Heart left ventricle (tissue), 16 donors: ENCODE measurements around the gene WBP1L. TPM values are rescaled to one million over a fixed set of nuclear protein-coding genes. Genes with fewer than 3 reads are reported as not detected.

Source experiments
- ATAC-seq, 4 donors: fragments of 200-7000 bp; cut with Tn5 transposase; one replicate each; pipeline ENCODE4 v1.9.1; 2020 to 2022; ENCODE audit warnings: moderate library complexity in 4 of 4, mild to moderate bottlenecking in 3 of 4, moderate number of reproducible peaks in 1 of 4
- DNase-seq, 5 donors: peaks; one replicate each; pipeline ENCODE4 v3.0.0-alpha.2; 2020
- H3K27ac ChIP-seq, 12 donors: fragments of 200-600 bp; sonication (generic) in 4 of 12; one replicate each; pipeline versions ENCODE4 v1.5.0 to v1.8.0; 2016 to 2022; ENCODE audit warnings: mild to moderate bottlenecking in 2 of 12
- H3K27me3 ChIP-seq, 9 donors: fragments of 200-600 bp; sonication (generic) in 2 of 9; one replicate each; pipeline versions ENCODE4 v1.5.1 to v1.8.0; 2016 to 2022; ENCODE audit warnings: mild to moderate bottlenecking in 3 of 9
- H3K36me3 ChIP-seq, 9 donors: fragments of 200-600 bp; sonication (generic) in 2 of 9; one replicate each; pipeline versions ENCODE4 v1.5.0 to v1.8.0; 2018 to 2022; ENCODE audit warnings: mild to moderate bottlenecking in 2 of 9
- H3K4me1 ChIP-seq, 12 donors: fragments of 200-600 bp; sonication (generic) in 4 of 12; one replicate each; pipeline versions ENCODE4 v1.5.0 to v1.8.0; 2016 to 2022; ENCODE audit warnings: mild to moderate bottlenecking in 3 of 12
- H3K4me3 ChIP-seq, 12 donors: fragments of 200-600 bp; sonication (generic) in 4 of 12; one replicate each; pipeline versions ENCODE4 v1.5.0 to v1.8.0; 2017 to 2022; ENCODE audit warnings: mild to moderate bottlenecking in 9 of 12, moderate library complexity in 4 of 12
- H3K9me3 ChIP-seq, 12 donors: fragments of 200-600 bp; sonication (generic) in 4 of 12; one replicate each; pipeline versions ENCODE4 v1.5.0 to v1.8.0; 2016 to 2022; ENCODE audit warnings: mild to moderate bottlenecking in 1 of 12
- POLR2A ChIP-seq, 2 donors: fragments of 450-650 bp; IDR thresholded peaks; one replicate each; pipeline ENCODE4 v1.6.1; 2017; ENCODE audit warnings: antibody characterized with exemption in 2 of 2, mild to moderate bottlenecking in 2 of 2, moderate library complexity in 2 of 2
- WGBS, 4 donors: extraction: QIAGEN DNeasy Blood & Tissue Kit in 2 of 4; methylation state at CpG; one replicate each; pipeline versions ENCODE4 v1.1.5 to v1.1.7; 2013 to 2018; 5-methylcytosine and 5-hydroxymethylcytosine counted together
- intact Hi-C, 10 donors: fragments of 100-400 bp; cut with DNase I; formaldehyde crosslinking; loops; one replicate each; pipeline versions ENCODE4 v1.11.1 to v1.14.2; 2022
- polyA plus RNA-seq, 2 donors: library from polyadenylated mRNA; stranded (reverse); fragments of 200-250 nt; gene quantifications; one replicate each; pipeline ENCODE4 v1.2.3, GENCODE V29; 2013
- total RNA-seq, 9 donors: library from RNA; depleted of rRNA in 2 of 9; stranded (reverse); fragments of >200 nt in 2 of 9; fragmentation: NEBNext Ultra II Directional in 3 of 9; extraction: Animal tissue kit (Norgen Biotek cat#: 25700) in 3 of 9; gene quantifications; one replicate each; pipeline versions ENCODE4 v1.1.0 to v1.2.4, GENCODE V29; 2016 to 2023
- TF ChIP-seq, protein P1 (sequence below), 12 donors: fragments of 200-600 bp; sonication (generic) in 4 of 12; IDR thresholded peaks; one replicate each; pipeline versions ENCODE4 v1.5.0 to v1.8.0; 2018 to 2022; ENCODE audit warnings: antibody characterized with exemption in 12 of 12, mild to moderate bottlenecking in 5 of 12
- donor health status: ischemic (EF 13 %, LVEDD 7.1; RV severe dilation, severe dysfunction).
- donor health status: healthy with polysubstance abuse.
- donor health status: DM: no; HTN: yes; CAD: no.
- donor health status: DM: no; HTN: no; CAD: no.
- donor health status: ischemic (EF 25% LVEDD 6.9; RV normal size, moderate dysfunction).
- donor health status: ischemic (EF 25% LVEDD 5.7; RV mildly dilated, moderate dysfunction).
- donor health status: healthy.
- donor health status: DM: yes; HTN: yes; CAD: no.
- donor health status: ischemic (EF 35%, LVEDD 5.7; RV mildly dilated, moderate dysfunction).
- donor health status: nonischemic (EF 11% LVEDD 7.7; RV severe dilation, severe dysfunction).
- donor health status: DM: yes; HTN: yes; CAD: no.
- donor health status: PGD.
- donor health status: ischemic (EF 29% LVEDD 5.4; RV normal size, mild dysfunction).
- donor health status: nonischemic (EF 23%, LVEDD 6.1; RV moderate dilation, normal function).

Gene WBP1L
- total and polyA plus RNA-seq, 11 donors = 10.7 to 75.1 (median 27.6) TPM

DNA sequence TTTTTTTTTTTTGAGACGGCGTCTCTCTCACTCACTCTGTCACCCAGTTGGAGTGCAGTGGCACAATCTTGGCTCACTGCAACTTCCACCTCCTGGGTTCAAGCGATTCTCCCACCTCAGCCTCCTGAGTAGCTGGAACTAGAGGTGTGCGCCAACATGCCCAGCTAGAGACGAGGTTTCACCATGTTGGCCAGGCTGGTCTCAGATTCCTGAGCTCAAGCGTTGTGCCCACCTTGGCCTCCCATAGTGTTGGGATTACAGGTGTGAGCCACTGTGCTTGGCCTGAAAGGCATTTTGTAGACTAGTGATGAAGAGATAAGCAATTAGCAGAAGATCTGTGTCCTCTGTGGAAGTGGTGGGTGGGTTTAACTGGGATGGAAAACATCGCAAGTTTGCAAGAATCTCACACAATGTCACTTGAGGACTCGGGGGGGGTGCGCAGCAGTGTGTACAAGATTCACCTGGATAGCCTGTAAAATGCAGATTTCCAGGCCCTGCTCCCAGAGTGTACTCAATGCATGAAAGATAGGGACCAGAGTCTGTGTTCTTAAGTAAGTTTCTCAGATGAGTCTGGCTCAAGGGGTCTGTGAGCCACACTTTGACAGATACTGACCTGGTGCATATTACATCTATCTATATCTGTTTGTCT lies 82.5 kb downstream of the WBP1L start:
- Histone ChIP-seq H3K4me3 (no peak overlapping the region), H3K27me3 (no peaks in the 10 kb centered on the region), H3K4me1 (no peaks in the 10 kb centered on the region), H3K36me3 (no peaks in the 10 kb centered on the region), H3K9me3 (no peaks in the 10 kb centered on the region), H3K27ac (no peak overlapping the region)
- intact Hi-C loops = loop anchor here in 1 of 10 donors (5.0 kb wide), 1 partner anchor 84 kb away; the partner anchor contains the start of gene WBP1L
- DNase-seq (no peak), ATAC-seq (no peak)
- 91 to 94% (median 93%) methylated on average over 9 of the region's 9 CpGs for WGBS, 4 donors
- no peak for TF ChIP-seq POLR2A (IDR thresholded peaks at IDR 0.05)
- TF ChIP-seq, protein P1, sequence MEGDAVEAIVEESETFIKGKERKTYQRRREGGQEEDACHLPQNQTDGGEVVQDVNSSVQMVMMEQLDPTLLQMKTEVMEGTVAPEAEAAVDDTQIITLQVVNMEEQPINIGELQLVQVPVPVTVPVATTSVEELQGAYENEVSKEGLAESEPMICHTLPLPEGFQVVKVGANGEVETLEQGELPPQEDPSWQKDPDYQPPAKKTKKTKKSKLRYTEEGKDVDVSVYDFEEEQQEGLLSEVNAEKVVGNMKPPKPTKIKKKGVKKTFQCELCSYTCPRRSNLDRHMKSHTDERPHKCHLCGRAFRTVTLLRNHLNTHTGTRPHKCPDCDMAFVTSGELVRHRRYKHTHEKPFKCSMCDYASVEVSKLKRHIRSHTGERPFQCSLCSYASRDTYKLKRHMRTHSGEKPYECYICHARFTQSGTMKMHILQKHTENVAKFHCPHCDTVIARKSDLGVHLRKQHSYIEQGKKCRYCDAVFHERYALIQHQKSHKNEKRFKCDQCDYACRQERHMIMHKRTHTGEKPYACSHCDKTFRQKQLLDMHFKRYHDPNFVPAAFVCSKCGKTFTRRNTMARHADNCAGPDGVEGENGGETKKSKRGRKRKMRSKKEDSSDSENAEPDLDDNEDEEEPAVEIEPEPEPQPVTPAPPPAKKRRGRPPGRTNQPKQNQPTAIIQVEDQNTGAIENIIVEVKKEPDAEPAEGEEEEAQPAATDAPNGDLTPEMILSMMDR (IDR thresholded peaks at IDR 0.05) = no peak

DNA sequence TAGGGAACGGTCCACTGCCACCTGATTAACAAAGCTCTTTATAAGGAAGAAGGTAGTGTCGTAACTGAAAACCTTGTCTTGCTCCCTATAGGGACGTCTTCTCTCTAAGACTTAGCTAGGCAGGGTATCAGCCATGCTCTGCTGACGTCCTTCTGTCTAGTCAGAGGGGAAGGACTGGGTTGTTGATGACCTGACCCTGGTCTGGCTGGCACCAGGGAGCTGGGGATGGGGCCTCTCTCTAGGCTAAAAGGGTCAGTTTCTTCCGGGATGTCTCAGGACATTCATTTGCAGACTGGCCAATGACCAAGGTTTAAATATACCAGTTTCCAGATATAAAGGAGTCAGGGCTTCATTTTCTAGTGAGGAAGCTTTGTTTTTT lies 83.8 kb downstream of the WBP1L start:
- 86 to 93% (median 89%) methylated on average over 5 of the region's 5 CpGs for WGBS, 4 donors
- intact Hi-C loops = loop anchor here in 1 of 10 donors (5.0 kb wide), 1 partner anchor 85 kb away; the partner anchor contains the start of gene WBP1L

DNA sequence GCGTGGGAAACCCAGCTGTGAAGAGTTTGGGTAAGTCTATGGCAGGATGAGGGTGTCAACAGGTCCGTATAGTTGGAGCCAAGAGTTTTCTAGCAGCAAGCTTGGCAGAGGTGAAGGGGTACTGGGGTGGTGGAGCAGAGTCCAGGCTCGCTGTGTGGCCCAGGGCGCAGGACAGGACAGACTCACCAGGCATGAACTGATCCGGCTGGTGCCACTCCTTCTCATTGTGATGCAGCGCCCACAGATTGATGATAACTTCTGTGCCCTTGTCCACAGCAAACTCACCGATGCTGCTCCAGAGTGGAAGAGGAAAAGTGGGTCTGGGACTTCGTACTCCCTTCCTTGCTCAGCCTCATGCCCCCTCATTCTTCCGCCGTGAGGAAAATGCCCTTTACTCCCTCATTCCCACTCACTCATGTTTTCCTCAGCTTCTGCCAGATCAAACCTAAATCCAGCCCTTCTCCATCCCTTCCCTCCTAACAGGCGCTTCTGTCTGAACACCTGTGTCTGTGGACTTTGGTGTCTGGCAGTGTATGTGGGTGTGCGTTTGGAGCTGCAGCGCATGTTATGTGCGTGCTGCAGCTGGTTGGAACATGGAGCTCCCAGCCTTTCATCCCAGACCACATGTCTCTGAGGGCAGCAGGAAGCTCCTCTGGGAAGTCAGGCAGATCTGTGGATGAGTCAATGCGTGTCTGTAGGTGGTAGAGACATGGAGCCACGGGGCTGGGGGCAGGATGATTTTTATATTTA lies 87.7 kb downstream of the WBP1L start:
- Histone ChIP-seq H3K36me3 (no peaks in the 10 kb centered on the region), H3K4me3 (no peak overlapping the region), H3K27me3 (no peaks in the 10 kb centered on the region), H3K9me3 (no peaks in the 10 kb centered on the region), H3K4me1 (peaks cover 0 to 8% (median 0%) of the 10 kb centered on the region in 12 donors), H3K27ac (no peak overlapping the region)
- TF ChIP-seq POLR2A (IDR thresholded peaks at IDR 0.05) = no peak
- TF ChIP-seq, protein P1 (IDR thresholded peaks at IDR 0.05) = no peak
- DNase-seq (peak in 1 of 5 donors; percentile 18), ATAC-seq (no peak)
- WGBS, 4 donors = 80 to 82% (median 81%) methylated on average over 16 of the region's 16 CpGs
- intact Hi-C loops = loop anchor here in 8 of 10 donors (5.0 to 10.0 kb wide), 9 partner anchors 76 to 513 kb away; partner anchors contain the start of gene RPEL1 (in 4 of the 8)

More for the DNA sequence above, 83.8 kb downstream of the WBP1L start:
- Histone ChIP-seq H3K4me3 (no peak overlapping the region), H3K27me3 (no peaks in the 10 kb centered on the region), H3K9me3 (no peaks in the 10 kb centered on the region), H3K27ac (no peak overlapping the region), H3K4me1 (no peaks in the 10 kb centered on the region), H3K36me3 (no peaks in the 10 kb centered on the region)
- no peak for TF ChIP-seq POLR2A (IDR thresholded peaks at IDR 0.05)
- TF ChIP-seq, protein P1 (IDR thresholded peaks at IDR 0.05) = no peak
- ATAC-seq = no peak
- DNase-seq = no peak

DNA sequence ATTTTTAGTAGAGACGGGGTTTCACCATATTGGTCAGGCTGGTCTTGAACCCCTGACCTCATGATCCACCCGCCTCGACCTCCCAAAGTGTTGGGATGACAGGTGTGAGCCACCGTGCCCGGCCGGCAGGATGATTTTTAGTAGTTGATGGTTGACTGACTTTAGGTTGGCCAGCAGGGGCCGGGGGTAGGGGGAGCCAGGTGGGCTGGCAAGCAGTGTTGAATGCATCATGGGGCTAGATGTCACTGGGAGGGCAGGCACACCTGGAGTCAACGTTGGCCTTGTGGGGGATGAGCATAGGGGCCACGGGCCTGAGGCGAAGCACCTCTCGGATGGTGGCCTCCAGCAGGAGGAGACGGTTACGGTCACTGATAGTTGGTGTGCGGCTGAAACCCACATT lies 88.5 kb downstream of the WBP1L start:
- intact Hi-C loops = loop anchor here in 8 of 10 donors (5.0 to 10.0 kb wide), 9 partner anchors 75 to 513 kb away; partner anchors contain the start of gene RPEL1 (in 4 of the 8)
- no peaks in the 10 kb centered on the region for H3K36me3 ChIP-seq
- H3K4me1 ChIP-seq = peaks cover 0 to 10% (median 0%) of the 10 kb centered on the region in 12 donors
- ATAC-seq (no peak), DNase-seq (peak in 1 of 5 donors; percentile 16)
- H3K4me3 ChIP-seq = no peak overlapping the region
- no peak overlapping the region for H3K27ac ChIP-seq
- no peaks in the 10 kb centered on the region for H3K9me3 ChIP-seq
- 85 to 93% (median 89%) methylated on average over 14 of the region's 14 CpGs for WGBS, 4 donors
- TF ChIP-seq, protein P1 (IDR thresholded peaks at IDR 0.05) = no peak
- no peak for TF ChIP-seq POLR2A (IDR thresholded peaks at IDR 0.05)
- H3K27me3 ChIP-seq = no peaks in the 10 kb centered on the region
